ENCODE results near the gene SAMD14.

The SAMD14 gene

DNA sequence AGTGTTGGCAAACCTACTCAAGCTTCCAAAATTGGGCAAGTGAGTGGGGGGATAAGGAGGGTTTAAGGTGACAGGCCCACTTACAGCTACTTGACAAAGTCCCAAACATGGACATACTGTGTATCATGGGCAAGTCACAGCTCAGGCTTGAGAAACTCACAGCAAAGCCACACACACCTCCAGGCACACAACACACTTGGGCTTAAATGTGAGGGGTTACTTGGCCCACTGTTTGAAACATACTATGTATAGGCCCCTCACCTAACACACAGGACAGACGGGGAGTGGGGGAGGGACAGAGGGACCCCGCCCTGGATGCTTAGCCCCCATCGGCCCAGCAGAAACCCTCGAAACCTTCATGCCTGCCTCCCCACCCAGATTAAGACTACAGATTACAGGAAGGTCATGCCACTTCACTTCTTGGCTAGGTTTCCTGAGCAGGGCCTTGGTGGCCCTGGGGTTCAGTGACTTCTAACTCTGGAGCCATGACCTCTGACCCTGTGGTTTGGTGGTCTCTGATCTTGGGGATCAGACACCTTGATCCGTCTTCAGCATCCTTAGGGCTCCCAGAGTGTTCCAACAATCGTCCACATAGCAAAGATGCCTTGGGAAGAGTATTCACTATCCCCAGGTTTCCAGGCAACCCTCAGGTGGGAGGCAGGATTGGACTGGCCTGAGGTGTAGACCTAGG, 2.3 kb upstream of the SAMD14 start:
- no peak overlapping the region for H3K4me3 Mint-ChIP-seq
- peaks cover 5% of the 10 kb centered on the region for H3K36me3 Mint-ChIP-seq
- peaks cover 9% of the 10 kb centered on the region for H3K27me3 Mint-ChIP-seq
- no peak overlapping the region for H3K27ac Mint-ChIP-seq
- peaks cover 27% of the 10 kb centered on the region for H3K4me1 Mint-ChIP-seq
- H3K9me3 Mint-ChIP-seq: no peaks in the 10 kb centered on the region

GRCh38 chr17:50130559-50131305, 772 bp upstream of the SAMD14 start:
- H3K27ac Mint-ChIP-seq: no peak overlapping the region
- H3K4me3 Mint-ChIP-seq: peak overlapping the region; percentile 82
- H3K36me3 Mint-ChIP-seq: peaks cover 2% of the 10 kb centered on the region
- H3K9me3 Mint-ChIP-seq: no peaks in the 10 kb centered on the region
- peaks cover 9% of the 10 kb centered on the region for H3K27me3 Mint-ChIP-seq
- peaks cover 27% of the 10 kb centered on the region for H3K4me1 Mint-ChIP-seq

DNA sequence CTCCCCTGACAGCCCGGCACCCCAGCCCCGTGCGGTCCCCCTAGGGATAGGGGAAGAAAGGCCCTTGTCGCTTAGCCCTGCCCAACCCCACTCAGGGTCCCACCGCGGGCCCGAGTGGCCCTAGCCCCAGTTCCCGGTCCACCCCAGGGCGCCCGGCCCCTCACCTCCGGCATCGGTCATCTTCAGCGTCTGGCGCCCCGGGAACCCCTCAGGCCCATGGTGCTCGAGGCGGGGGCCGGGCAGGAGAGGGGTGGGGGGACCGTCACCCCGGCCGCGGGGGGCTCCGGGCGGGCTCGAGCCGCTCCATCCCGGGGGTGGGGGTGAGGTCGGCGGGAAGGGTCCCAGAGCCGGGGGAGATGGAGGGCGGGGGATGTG, 620 bp downstream of the SAMD14 start:
- Mint-ChIP-seq H3K27ac (no peak overlapping the region), H3K4me1 (peaks cover 27% of the 10 kb centered on the region), H3K36me3 (peaks cover 2% of the 10 kb centered on the region), H3K4me3 (peak overlapping the region; percentile 69), H3K27me3 (peaks cover 9% of the 10 kb centered on the region), H3K9me3 (no peaks in the 10 kb centered on the region)

DNA sequence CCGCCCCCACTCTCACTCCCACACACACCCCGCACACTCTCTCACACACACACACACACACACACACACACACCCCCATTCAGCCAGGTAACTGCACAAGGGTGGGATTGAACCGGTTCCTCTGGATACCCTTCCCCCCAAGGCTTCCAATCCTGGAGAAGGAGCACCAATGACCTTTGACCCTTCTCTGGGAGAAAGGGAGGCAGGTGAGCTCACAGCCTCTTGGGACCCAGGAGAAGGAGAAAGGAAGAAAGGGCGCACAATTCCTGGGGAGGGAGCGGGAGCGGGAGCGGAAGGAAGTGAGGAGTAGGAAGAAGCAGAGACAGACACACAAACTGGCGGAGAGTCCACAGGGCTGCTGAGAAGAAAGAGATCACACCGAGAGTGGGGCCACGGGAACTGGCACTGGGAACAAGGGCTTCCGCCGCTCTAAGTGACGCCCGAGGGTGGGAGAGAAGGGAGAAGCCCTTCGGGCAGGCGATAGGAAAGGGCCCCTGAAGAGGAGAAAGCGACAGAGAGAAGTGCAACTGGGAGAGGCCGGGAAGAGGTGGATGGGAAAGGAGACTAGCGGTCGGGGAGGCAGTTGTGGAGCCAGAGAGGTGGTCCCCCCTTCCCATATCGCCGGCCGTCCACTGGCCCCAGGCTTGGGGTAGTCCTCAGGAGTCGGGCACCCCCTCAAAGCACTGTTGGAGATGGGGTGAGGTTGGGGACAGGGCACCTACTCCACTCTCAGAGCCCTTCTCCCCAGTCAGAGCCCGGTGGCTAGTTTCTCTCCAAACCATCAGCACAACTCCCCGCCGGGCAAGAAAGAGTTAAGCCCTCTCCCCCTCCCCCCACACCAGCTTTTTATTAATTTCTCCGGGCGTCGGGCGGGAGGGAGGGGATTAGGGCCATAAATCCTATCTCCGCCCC, 1.3 kb downstream of the SAMD14 start:
- Mint-ChIP-seq H3K36me3 (no peaks in the 10 kb centered on the region), H3K4me1 (peaks cover 27% of the 10 kb centered on the region), H3K27ac (peak overlapping the region; percentile 72), H3K4me3 (peak overlapping the region; percentile 68), H3K9me3 (no peaks in the 10 kb centered on the region), H3K27me3 (peaks cover 9% of the 10 kb centered on the region)

- Mint-ChIP-seq H3K27me3 (peaks cover 9% of the 10 kb centered on the region), H3K27ac (no peak overlapping the region), H3K4me1 (peaks cover 27% of the 10 kb centered on the region), H3K9me3 (no peaks in the 10 kb centered on the region), H3K36me3 (no peaks in the 10 kb centered on the region), H3K4me3 (no peak overlapping the region)
These were observed 2.1 kb downstream of the SAMD14 start for GRCh38 chr17:50127697-50128361.

DNA sequence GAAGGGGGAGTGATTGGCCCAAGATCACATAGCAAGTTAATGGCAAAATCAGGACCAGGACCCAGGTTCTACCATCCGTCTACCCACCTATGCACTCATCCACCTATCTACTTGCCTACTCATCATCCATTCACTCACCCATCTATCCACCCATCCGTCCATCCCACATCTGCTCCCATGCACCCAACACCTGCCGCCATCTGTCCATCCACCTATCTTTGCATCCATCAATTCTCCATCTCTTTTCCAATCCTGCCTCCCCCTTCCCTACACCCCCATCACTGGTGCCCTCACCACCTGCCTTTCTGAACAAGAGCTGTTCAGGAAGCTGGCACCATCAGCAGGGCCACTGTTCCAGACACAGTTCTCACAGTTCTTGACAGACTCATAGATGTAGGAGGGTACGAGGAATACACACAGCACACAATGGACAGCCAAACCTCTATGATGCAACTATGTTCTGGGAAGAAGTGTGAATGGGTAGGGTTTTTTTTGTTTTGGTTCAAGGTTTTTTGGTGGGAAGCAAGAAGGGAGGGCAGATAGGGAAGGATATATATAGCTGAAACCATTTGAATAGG, 4.5 kb downstream of the SAMD14 start:
- Mint-ChIP-seq H3K4me1 (peaks cover 6% of the 10 kb centered on the region), H3K36me3 (no peaks in the 10 kb centered on the region), H3K9me3 (no peaks in the 10 kb centered on the region), H3K27me3 (peaks cover 4% of the 10 kb centered on the region), H3K4me3 (no peak overlapping the region), H3K27ac (no peak overlapping the region)

DNA sequence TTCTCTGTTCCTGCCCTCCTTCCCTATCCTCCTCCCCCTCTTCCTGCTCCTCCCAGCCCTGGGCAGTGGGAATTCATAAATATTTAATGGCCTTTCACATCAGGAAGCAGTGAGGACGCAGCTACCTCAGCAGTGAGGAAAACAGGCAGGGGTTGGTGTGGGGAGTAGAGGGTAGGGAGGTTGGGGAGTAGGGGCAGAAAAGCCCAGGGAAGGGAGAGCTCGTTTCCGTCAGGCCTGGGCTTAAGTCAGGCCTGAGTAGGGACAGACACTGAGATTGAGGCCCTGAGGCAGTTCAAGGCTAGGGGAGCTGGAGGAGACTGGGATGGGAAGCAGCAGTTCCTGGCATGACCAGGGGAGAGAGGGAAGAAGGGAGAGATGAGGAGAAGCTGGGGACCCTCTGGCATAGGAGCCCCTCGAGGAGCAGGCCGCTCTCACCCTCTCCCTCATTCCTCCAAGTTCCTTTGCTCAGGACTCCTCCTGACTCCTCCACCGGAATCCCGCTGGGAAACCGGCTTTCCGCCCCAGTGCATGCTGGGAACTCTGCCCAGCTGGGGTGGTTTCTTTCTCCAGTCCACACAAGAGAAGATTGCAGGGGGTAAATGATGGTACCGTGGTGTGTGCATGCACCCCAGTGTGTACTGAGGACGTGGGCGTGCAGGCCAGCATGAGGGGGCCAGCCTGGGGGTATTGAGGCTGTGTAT, 6.2 kb downstream of the SAMD14 start:
- no peak overlapping the region for H3K4me3 Mint-ChIP-seq
- H3K36me3 Mint-ChIP-seq: no peaks in the 10 kb centered on the region
- no peaks in the 10 kb centered on the region for H3K9me3 Mint-ChIP-seq
- H3K27me3 Mint-ChIP-seq: peaks cover 11% of the 10 kb centered on the region
- no peak overlapping the region for H3K27ac Mint-ChIP-seq
- peaks cover 5% of the 10 kb centered on the region for H3K4me1 Mint-ChIP-seq

DNA sequence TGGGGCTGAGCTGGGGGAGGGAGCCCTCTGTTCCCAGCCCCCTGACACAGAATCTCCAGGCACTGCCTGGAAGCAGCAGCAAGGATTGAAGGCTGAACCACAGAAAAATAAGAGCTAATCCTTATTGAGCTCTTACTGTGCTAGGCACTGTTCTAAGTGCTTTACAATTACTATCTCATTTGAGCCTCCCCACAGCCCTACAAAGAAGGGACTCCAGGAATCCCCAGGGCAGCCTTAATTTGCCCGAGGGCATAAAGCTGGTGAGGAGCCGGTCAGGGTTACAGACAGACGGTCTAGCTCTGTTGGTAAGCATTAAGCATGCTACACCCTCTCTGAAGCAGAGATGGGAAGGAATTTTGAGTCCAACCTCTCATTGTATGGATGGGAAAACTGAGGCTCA, 7.0 kb downstream of the SAMD14 start:
- Mint-ChIP-seq H3K27ac (peak overlapping the region; percentile 33), H3K9me3 (no peaks in the 10 kb centered on the region), H3K4me1 (no peaks in the 10 kb centered on the region), H3K27me3 (peaks cover 10% of the 10 kb centered on the region), H3K36me3 (no peaks in the 10 kb centered on the region), H3K4me3 (no peak overlapping the region)

- Mint-ChIP-seq H3K9me3 (no peaks in the 10 kb centered on the region), H3K4me3 (no peak overlapping the region)
These were observed 9.3 kb downstream of the SAMD14 start for GRCh38 chr17:50120475-50121253.

DNA sequence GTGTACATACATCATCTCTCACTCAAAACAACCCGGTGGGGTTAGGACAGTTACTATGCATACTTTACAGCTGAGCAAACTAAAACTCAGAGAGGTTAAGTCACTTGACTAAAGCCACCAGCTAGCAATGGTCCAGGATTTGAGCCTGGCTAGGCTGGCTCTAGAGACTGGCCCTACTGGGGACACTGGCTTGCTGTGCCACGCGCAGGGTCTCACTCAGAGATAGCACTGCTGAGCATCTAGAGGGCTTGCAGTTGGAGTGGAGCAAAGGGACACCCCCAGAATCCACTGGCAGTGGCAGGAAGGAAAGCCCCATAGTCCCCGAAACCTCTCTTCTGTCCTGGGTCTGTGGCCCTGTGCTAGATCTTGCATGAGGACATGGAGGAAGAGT, 11.1 kb downstream of the SAMD14 start:
- Mint-ChIP-seq H3K4me3 (no peak overlapping the region), H3K9me3 (no peaks in the 10 kb centered on the region), H3K4me1 (peaks cover 13% of the 10 kb centered on the region), H3K36me3 (no peaks in the 10 kb centered on the region), H3K27me3 (peaks cover 22% of the 10 kb centered on the region), H3K27ac (no peak overlapping the region)

More at GRCh38 chr17:50120475-50121253, 9.3 kb downstream of the SAMD14 start:
- no peaks in the 10 kb centered on the region for H3K36me3 Mint-ChIP-seq
- H3K27me3 Mint-ChIP-seq: peaks cover 17% of the 10 kb centered on the region
- peaks cover 7% of the 10 kb centered on the region for H3K4me1 Mint-ChIP-seq
- H3K27ac Mint-ChIP-seq: no peak overlapping the region

DNA sequence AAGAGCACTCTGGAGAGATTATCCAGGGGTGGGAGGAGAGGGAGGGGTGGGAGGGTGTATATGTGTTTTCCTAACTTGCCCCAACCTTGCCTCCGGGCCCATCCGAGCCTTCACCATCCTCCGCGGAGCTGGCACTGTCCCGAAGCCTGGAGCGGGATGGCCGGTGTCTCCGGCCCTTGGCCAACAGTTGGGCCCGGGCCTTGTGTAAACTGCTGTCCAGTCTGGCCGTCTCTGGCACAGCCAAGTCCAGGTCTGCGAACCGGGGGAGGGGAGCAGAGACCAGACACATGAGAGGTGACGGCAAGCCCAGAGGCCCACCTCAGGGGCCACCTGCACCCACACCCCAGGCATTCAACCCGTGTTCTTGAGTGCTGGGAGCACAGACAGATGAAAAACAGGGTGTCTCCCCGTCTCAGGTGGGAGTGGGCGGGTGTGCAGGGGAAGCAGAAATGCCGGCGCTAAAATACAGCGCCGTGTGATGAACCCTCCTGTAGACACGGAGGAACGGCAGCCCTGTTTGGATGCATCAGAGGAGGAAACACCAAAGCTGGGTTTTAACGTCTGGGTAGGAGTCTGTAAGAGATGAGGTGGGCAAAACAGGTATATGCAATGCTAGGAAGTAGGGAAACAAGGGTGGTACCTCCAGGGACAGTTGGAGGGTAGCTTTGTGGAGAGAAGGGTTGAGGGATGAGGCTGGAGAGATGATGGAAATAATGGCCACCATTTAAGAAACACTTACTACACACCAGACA, 11.7 kb downstream of the SAMD14 start:
- no peak overlapping the region for H3K27ac Mint-ChIP-seq
- H3K4me1 Mint-ChIP-seq: peaks cover 13% of the 10 kb centered on the region
- H3K27me3 Mint-ChIP-seq: peaks cover 22% of the 10 kb centered on the region
- no peak overlapping the region for H3K4me3 Mint-ChIP-seq
- H3K36me3 Mint-ChIP-seq: no peaks in the 10 kb centered on the region
- H3K9me3 Mint-ChIP-seq: no peaks in the 10 kb centered on the region

- H3K4me3 Mint-ChIP-seq: peak overlapping the region; percentile 52
- no peak overlapping the region for H3K27ac Mint-ChIP-seq
- peaks cover 22% of the 10 kb centered on the region for H3K27me3 Mint-ChIP-seq
- no peaks in the 10 kb centered on the region for H3K36me3 Mint-ChIP-seq
- H3K4me1 Mint-ChIP-seq: peaks cover 13% of the 10 kb centered on the region
- no peaks in the 10 kb centered on the region for H3K9me3 Mint-ChIP-seq
These were observed 12.5 kb downstream of the SAMD14 start for GRCh38 chr17:50117202-50118051.

GRCh38 chr17:50115756-50116155, 14.2 kb downstream of the SAMD14 start:
- Mint-ChIP-seq H3K27me3 (peaks cover 22% of the 10 kb centered on the region), H3K36me3 (no peaks in the 10 kb centered on the region), H3K9me3 (no peaks in the 10 kb centered on the region), H3K27ac (no peak overlapping the region), H3K4me1 (peaks cover 13% of the 10 kb centered on the region), H3K4me3 (no peak overlapping the region)
